ENCODE measurements around the gene PTMA. TPM values are rescaled to one million over a fixed set of nuclear protein-coding genes. Genes with fewer than 3 reads are reported as not detected.
"Not testable (repeated sequence)": the region's sequence is repeated elsewhere in the genome, so short reads cannot be mapped to it uniquely, and the experiment has no call there.

The PTMA gene
- total RNA-seq, 1 experiment from 2014 or later: 2,752 TPM

DNA sequence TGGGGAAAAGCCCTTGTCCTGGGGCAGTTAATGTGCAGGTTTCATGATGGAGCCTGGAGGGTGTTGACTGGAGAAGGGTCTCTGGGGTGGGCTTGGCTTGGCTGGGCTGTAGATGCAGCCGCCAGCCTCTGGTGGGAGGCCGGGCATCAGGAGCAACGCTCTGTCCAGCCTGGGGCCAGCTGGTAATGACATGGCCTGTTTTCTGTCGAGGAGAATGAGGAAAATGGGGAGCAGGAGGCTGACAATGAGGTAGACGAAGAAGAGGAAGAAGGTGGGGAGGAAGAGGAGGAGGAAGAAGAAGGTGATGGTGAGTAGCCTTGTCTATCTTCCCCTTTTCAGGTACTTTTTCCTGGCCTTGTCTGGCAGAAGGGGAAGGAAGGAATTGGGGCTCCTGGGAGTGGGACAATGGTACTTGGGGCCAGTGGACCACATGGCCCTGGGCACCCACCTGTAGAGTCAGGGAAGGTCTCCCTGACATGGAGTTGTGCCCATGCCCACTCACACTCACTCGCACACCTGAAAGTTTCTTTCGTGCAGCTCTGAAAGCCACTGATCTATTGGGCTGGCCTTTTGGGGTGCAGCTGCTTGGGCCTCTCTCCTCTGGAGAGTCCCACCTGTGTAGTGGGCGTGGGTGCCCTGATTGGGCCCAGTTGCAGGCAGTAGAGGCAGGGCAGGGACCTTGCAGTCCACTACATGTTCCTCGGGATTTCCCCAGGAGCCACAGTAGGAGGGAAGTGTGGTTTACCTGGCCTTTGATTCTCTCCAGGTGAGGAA lies 3.5 kb downstream of the PTMA start:
- peak overlapping the region; percentile 99 for H3K27ac ChIP-seq (ENCODE audit: low read depth, low read length)
- BruUV-seq (replicated peaks): no TSS peak
- intact Hi-C loops (cut with micrococcal nuclease): no loop called here
- H3K9ac ChIP-seq (ENCODE audit: low read length): peak overlapping the region; percentile 94
- CTCF ChIA-PET: interaction anchor here (5.5 to 5.7 kb wide), 2 partner anchors 37 to 100 kb away, joined by 80 to 185 read pairs; no protein-coding TSS in a partner anchor
- RAD21 ChIA-PET (ENCODE audit: low non-redundant PET in 1 of 2, low total read pairs in 2 of 2, uncharacterized antibody in 2 of 2, unreplicated experiment in 2 of 2): no interaction called here
- no peak for TF ChIP-seq CBX3 (IDR thresholded peaks at IDR 0.05; ENCODE audit: low read depth)
- no peak for TF ChIP-seq YY1 (IDR thresholded peaks at IDR 0.05; ENCODE audit: extremely low read depth, insufficient replicate concordance, low read depth, low read length)
- TF ChIP-seq POLR2AphosphoS5 (IDR thresholded peaks at IDR 0.05; ENCODE audit: low read depth, low read length): peak; percentile 47
- no peak for TF ChIP-seq JUND (IDR thresholded peaks at IDR 0.05)
- TF ChIP-seq ZBTB33 (IDR thresholded peaks at IDR 0.05; ENCODE audit: extremely low read depth, insufficient replicate concordance, low read length): no peak
- TF ChIP-seq SP1 (IDR thresholded peaks at IDR 0.05; ENCODE audit: low read depth): no peak
- no peak for TF ChIP-seq EZH2 (IDR thresholded peaks at IDR 0.05)
- no peak for TF ChIP-seq MAX (IDR thresholded peaks at IDR 0.05)
- H4K20me1 ChIP-seq (ENCODE audit: insufficient read depth): peaks cover 31% of the 10 kb centered on the region; the same call in 1 of the 2 replicates
- H3K9me3 ChIP-seq (ENCODE audit: control insufficient read depth in 1 of 2, insufficient read depth in 1 of 2, low read depth in 1 of 2, low read length in 2 of 2): no peaks in the 10 kb centered on the region
- POLR2A ChIA-PET: interaction anchor here (0.9 to 6.5 kb wide), 4 partner anchors 25 to 46 kb away, joined by 3 to 50 read pairs (median 3); no protein-coding TSS in a partner anchor
- H3K9me2 ChIP-seq (ENCODE audit: insufficient read depth): no peaks in the 10 kb centered on the region
- peak overlapping the region; percentile 69 to 94 for H3K4me3 ChIP-seq (replicated peaks in 1 of 2; ENCODE audit: low read depth in 1 of 2, low read length in 2 of 2)
- no peak overlapping the region for H2AFZ ChIP-seq (ENCODE audit: low read depth, low read length, poor library complexity, severe bottlenecking)
- H3K27me3 ChIP-seq (ENCODE audit: insufficient read depth, low read length): no peaks in the 10 kb centered on the region
- H3K4me1 ChIP-seq (ENCODE audit: control insufficient read depth in 1 of 2, insufficient read depth in 2 of 2, low read length in 2 of 2): peaks cover 18 to 65% of the 10 kb centered on the region in 2 experiments
- H3K4me2 ChIP-seq (ENCODE audit: low read length): peak overlapping the region; percentile 93
- peaks cover 48% of the 10 kb centered on the region for H3K79me2 ChIP-seq (ENCODE audit: insufficient read depth, low read length)
- DNase-seq (ENCODE audit: low read depth, low spot score) (no peak), ATAC-seq (no peak)
- H3K36me3 ChIP-seq (ENCODE audit: control insufficient read depth in 1 of 2, insufficient read depth in 2 of 2, low read length in 2 of 2): peaks cover 19 to 38% of the 10 kb centered on the region in 2 experiments

DNA sequence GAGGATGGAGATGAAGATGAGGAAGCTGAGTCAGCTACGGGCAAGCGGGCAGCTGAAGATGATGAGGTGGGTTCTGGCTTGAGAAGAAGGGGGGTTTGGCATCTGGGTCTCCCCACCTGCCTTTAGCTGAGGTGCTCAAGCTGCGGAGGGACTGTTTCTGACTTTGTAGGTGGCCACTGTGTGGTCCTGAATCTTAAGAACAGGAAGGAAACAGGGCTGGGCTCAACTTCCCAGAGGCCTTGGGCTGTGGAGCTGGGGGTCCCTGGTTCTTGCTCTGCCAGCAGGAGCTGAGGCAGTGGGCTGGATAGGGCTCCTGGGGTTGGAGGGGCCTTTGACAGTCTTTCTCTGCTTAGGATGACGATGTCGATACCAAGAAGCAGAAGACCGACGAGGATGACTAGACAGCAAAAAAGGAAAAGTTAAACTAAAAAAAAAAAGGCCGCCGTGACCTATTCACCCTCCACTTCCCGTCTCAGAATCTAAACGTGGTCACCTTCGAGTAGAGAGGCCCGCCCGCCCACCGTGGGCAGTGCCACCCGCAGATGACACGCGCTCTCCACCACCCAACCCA lies 4.2 kb downstream of the PTMA start:
- H3K27ac ChIP-seq (ENCODE audit: low read depth, low read length): peak overlapping the region; percentile 99
- peak overlapping the region; percentile 69 to 94 for H3K4me3 ChIP-seq (replicated peaks in 1 of 2; ENCODE audit: low read depth in 1 of 2, low read length in 2 of 2)
- H3K9me3 ChIP-seq (ENCODE audit: control insufficient read depth in 1 of 2, insufficient read depth in 1 of 2, low read depth in 1 of 2, low read length in 2 of 2); intact Hi-C loops (cut with micrococcal nuclease); H3K9me2 ChIP-seq (ENCODE audit: insufficient read depth); H3K27me3 ChIP-seq (ENCODE audit: insufficient read depth, low read length); DNase-seq (ENCODE audit: low read depth, low spot score); RAD21 ChIA-PET (ENCODE audit: low non-redundant PET in 1 of 2, low total read pairs in 2 of 2, uncharacterized antibody in 2 of 2, unreplicated experiment in 2 of 2); BruUV-seq (replicated peaks); ATAC-seq; H2AFZ ChIP-seq (ENCODE audit: low read depth, low read length, poor library complexity, severe bottlenecking): not testable (repeated sequence)
- H3K79me2 ChIP-seq (ENCODE audit: insufficient read depth, low read length): peaks cover 45% of the 10 kb centered on the region
- H3K4me1 ChIP-seq (ENCODE audit: control insufficient read depth in 1 of 2, insufficient read depth in 2 of 2, low read length in 2 of 2): peaks cover 23 to 67% of the 10 kb centered on the region in 2 experiments
- peaks cover 31% of the 10 kb centered on the region; the same call in 1 of the 2 replicates for H4K20me1 ChIP-seq (ENCODE audit: insufficient read depth)
- ChIA-PET POLR2A (interaction anchor here (0.9 to 6.5 kb wide), 3 partner anchors 25 to 39 kb away, joined by 3 to 50 read pairs (median 3); no protein-coding TSS in a partner anchor), CTCF (interaction anchor here (5.5 to 5.7 kb wide), 2 partner anchors 38 to 100 kb away, joined by 80 to 185 read pairs; no protein-coding TSS in a partner anchor)
- peak overlapping the region; percentile 94 for H3K9ac ChIP-seq (ENCODE audit: low read length)
- peaks cover 19 to 38% of the 10 kb centered on the region in 2 experiments for H3K36me3 ChIP-seq (ENCODE audit: control insufficient read depth in 1 of 2, insufficient read depth in 2 of 2, low read length in 2 of 2)
- peak overlapping the region; percentile 93 for H3K4me2 ChIP-seq (ENCODE audit: low read length)

DNA sequence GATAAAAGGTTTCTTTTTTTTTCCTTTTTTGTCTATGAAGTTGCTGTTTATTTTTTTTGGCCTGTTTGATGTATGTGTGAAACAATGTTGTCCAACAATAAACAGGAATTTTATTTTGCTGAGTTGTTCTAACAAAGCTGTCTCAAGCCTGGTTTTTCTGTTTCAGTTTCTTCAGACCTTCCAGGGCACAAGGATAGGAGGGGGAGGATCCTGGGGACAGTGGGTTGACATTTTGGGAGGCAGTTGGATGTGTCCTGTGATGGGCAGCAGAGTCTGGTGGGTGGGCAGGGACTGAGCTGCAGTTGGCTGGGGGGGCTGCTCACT lies 5.0 kb downstream of the PTMA start:
- peak overlapping the region; percentile 57 for H3K9ac ChIP-seq (ENCODE audit: low read length)
- BruUV-seq (replicated peaks); DNase-seq (ENCODE audit: low read depth, low spot score); intact Hi-C loops (cut with micrococcal nuclease); H2AFZ ChIP-seq (ENCODE audit: low read depth, low read length, poor library complexity, severe bottlenecking); H3K4me3 ChIP-seq (replicated peaks in 1 of 2; ENCODE audit: low read depth in 1 of 2, low read length in 2 of 2); H3K27me3 ChIP-seq (ENCODE audit: insufficient read depth, low read length); H3K9me3 ChIP-seq (ENCODE audit: control insufficient read depth in 1 of 2, insufficient read depth in 1 of 2, low read depth in 1 of 2, low read length in 2 of 2); H3K9me2 ChIP-seq (ENCODE audit: insufficient read depth): not testable (repeated sequence)
- H3K36me3 ChIP-seq (ENCODE audit: control insufficient read depth in 1 of 2, insufficient read depth in 2 of 2, low read length in 2 of 2): peaks cover 19 to 38% of the 10 kb centered on the region in 2 experiments
- peaks cover 31% of the 10 kb centered on the region; the same call in 1 of the 2 replicates for H4K20me1 ChIP-seq (ENCODE audit: insufficient read depth)
- ATAC-seq: peak; percentile 11
- ChIA-PET RAD21 (ENCODE audit: low non-redundant PET in 1 of 2, low total read pairs in 2 of 2, uncharacterized antibody in 2 of 2, unreplicated experiment in 2 of 2) (interaction anchor here (2.2 to 4.2 kb wide), 4 partner anchors 36 to 101 kb away, joined by 9 to 31 read pairs (median 14); no protein-coding TSS in a partner anchor), POLR2A (interaction anchor here (0.6 to 6.5 kb wide), 16 partner anchors 11 to 336 kb away, joined by 3 to 50 read pairs (median 6); partner anchors contain the start of gene NCL), CTCF (interaction anchor here (0.6 to 5.7 kb wide), 17 partner anchors 12 to 249 kb away, joined by 3 to 185 read pairs (median 6); partner anchors contain the start of gene NCL)
- peaks cover 27 to 70% of the 10 kb centered on the region in 2 experiments for H3K4me1 ChIP-seq (ENCODE audit: control insufficient read depth in 1 of 2, insufficient read depth in 2 of 2, low read length in 2 of 2)
- H3K27ac ChIP-seq (ENCODE audit: low read depth, low read length): peak overlapping the region; percentile 68
- peak overlapping the region; percentile 26; the same call in 1 of the 2 replicates for H3K4me2 ChIP-seq (ENCODE audit: low read length)
- peaks cover 43% of the 10 kb centered on the region for H3K79me2 ChIP-seq (ENCODE audit: insufficient read depth, low read length)
